Measurements from ENCODE around the gene PLK3.
A peak's percentile ranks its signal among the peaks of the same experiment; 100 is the strongest.
"Not testable (repeated sequence)": the region's sequence is repeated elsewhere in the genome, so short reads cannot be mapped to it uniquely, and the experiment has no call there.

The PLK3 gene

GRCh38 chr1:44812822-44813543 is 12.8 kb downstream of the PLK3 start:
- Mint-ChIP-seq H3K27me3 (no peaks in the 10 kb centered on the region), H3K4me3 (peak overlapping the region; percentile 87 to 95), H3K27ac (peak overlapping the region in 1 of 2 donors; percentile 62), H3K9me3 (no peaks in the 10 kb centered on the region), H3K4me1 (peaks cover 85% of the 10 kb centered on the region)
- no peak for DNase-seq
- ATAC-seq, result no peak

DNA sequence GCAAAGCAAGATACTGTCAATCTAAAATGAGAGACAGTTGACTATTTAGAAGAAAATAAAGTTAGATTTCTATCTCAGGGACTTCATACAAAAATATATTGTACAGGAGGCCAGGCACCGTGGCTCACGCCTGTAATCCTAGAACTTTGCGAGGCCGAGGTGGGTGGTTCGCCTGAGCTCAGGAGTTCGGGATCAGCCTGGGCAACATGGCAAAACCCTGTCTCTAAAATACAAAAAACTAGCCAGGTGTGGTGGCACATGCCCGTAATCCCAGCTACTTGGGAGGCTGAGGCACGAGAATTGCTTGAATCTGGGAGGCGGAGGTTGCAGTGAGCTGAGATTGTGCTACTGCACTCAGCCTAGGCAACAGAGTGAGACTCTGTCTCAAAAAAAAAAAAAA is 15.7 kb downstream of the PLK3 start:
- not testable (repeated sequence) for H3K4me3 Mint-ChIP-seq, H3K9me3 Mint-ChIP-seq, H3K27me3 Mint-ChIP-seq, DNase-seq, ATAC-seq
- Mint-ChIP-seq H3K4me1 (peaks cover 85% of the 10 kb centered on the region), H3K27ac (peak overlapping the region in 1 of 2 donors; percentile 58)

GRCh38 chr1:44817307-44817706 is 17.1 kb downstream of the PLK3 start:
- DNase-seq (no peak), ATAC-seq (no peak)
- Mint-ChIP-seq H3K4me3 (peak overlapping the region in 1 of 2 donors; percentile 42), H3K27me3 (no peaks in the 10 kb centered on the region), H3K4me1 (peaks cover 79% of the 10 kb centered on the region), H3K9me3 (no peaks in the 10 kb centered on the region), H3K27ac (no peak overlapping the region)

- Mint-ChIP-seq H3K27ac (peak overlapping the region in 1 of 2 donors; percentile 61), H3K4me1 (peaks cover 73% of the 10 kb centered on the region)
- ATAC-seq, result no peak
Observed at GRCh38 chr1:44817771-44818495, 17.8 kb downstream of the PLK3 start.

DNA sequence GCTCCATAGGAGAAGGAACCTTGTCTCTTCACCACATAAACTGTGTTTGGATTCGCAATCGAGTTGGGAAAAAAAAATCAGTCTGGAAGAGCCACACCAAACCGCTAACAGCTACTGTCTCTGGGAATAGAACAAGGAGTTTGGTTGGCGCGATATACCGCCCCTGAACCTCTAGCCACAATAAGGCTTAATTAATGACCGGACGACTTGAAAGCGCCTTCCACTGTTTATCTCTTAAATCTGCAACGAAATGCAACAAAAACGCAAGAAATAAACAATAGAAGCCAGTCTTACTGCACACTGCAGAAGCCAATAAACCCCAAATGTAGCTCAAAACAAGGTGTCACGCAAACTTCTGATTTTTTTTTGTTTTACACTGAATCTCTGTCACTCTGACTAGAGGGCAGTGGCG is 19.0 kb downstream of the PLK3 start:
- Mint-ChIP-seq H3K9me3 (no peaks in the 10 kb centered on the region), H3K27ac (peak overlapping the region; percentile 100), H3K4me3 (peak overlapping the region; percentile 93), H3K4me1 (peaks cover 60% of the 10 kb centered on the region), H3K27me3 (no peaks in the 10 kb centered on the region)
- ATAC-seq, result no peak
- DNase-seq, result no peak

More at GRCh38 chr1:44817771-44818495, 17.8 kb downstream of the PLK3 start:
- DNase-seq, result no peak
- H3K4me3 Mint-ChIP-seq, result peak overlapping the region; percentile 42 to 65
- no peaks in the 10 kb centered on the region for H3K9me3 Mint-ChIP-seq
- no peaks in the 10 kb centered on the region for H3K27me3 Mint-ChIP-seq

DNA sequence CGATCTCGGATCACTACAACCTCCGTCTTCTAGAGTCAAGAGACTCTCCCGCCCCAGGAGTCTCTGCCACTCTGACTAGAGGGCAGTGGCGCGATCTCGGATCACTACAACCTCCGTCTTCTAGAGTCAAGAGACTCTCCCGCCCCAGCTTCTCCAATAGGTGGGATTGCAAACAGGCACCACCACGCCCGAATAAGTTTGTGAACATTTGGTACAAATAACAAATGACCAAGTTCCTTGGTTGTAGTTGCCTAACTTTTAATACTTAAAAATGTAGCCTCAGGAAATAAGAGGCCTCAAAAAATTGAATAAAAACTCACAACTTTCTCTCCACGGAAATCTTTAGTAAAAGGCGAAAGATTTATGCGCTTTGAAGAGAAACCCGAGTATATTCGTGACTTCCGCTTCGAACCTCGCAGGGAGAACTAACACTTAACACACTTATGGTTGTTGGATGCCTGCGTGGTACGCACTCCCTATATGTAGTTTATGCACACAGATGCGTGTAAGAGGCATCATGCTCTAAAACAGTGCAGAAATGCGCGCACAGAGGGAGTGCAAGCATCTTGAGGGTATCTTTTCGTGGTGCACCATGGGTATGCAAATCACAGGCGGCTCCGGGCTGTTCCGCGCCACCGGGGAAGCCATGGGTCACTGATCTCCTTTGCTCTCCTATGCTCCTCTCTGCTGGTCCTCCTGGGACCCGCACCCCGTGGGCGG is 19.6 kb downstream of the PLK3 start:
- DNase-seq, result peak; percentile 90 to 91
- Mint-ChIP-seq H3K4me3 (peak overlapping the region; percentile 93), H3K9me3 (no peaks in the 10 kb centered on the region), H3K4me1 (peaks cover 55% of the 10 kb centered on the region), H3K27me3 (no peaks in the 10 kb centered on the region), H3K27ac (peak overlapping the region; percentile 100)
- peak; percentile 92 for ATAC-seq

- ATAC-seq (peak; percentile 36), DNase-seq (no peak)
- H3K27me3 Mint-ChIP-seq, result no peaks in the 10 kb centered on the region
- no peaks in the 10 kb centered on the region for H3K9me3 Mint-ChIP-seq
- H3K4me1 Mint-ChIP-seq, result peaks cover 47% of the 10 kb centered on the region
- H3K4me3 Mint-ChIP-seq, result peak overlapping the region; percentile 93
- H3K27ac Mint-ChIP-seq, result peak overlapping the region; percentile 100
Observed at GRCh38 chr1:44820328-44821239, 20.4 kb downstream of the PLK3 start.

GRCh38 chr1:44821240-44821715 is 21.1 kb downstream of the PLK3 start:
- no peak for ATAC-seq

GRCh38 chr1:44822131-44822701 is 22.0 kb downstream of the PLK3 start:
- no peak for ATAC-seq
- Mint-ChIP-seq H3K27me3 (no peaks in the 10 kb centered on the region), H3K27ac (no peak overlapping the region), H3K9me3 (no peaks in the 10 kb centered on the region), H3K4me1 (peaks cover 45% of the 10 kb centered on the region), H3K4me3 (no peak overlapping the region)
- DNase-seq, result no peak

More at GRCh38 chr1:44821240-44821715, 21.1 kb downstream of the PLK3 start:
- Mint-ChIP-seq H3K4me1 (peaks cover 45% of the 10 kb centered on the region), H3K27me3 (no peaks in the 10 kb centered on the region), H3K4me3 (peak overlapping the region; percentile 93), H3K9me3 (no peaks in the 10 kb centered on the region), H3K27ac (peak overlapping the region in 1 of 2 donors; percentile 91)
- DNase-seq, result no peak

DNA sequence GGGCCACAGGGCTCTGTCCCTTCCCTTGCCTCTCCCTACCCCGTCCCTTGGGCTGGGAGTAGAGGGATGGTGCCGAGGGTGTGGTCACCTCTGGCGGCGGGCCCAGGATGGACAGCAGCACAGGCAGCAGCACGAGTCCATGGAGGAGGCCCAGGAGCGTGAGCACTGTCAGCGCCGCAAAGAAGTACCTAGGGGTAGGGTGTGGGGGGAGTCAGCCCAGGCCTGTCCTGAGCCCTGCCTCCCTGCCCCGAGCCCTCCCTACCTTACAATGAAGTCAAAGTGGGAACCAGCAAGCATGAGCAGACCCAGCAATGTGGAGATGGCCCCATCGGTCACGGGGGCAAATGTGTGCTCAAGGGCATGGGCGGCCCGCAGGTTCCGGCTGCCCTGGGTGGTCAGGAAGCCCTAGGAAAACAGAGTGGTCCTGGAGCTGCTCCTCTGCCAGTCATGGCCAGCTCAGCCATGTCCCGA is 22.8 kb downstream of the PLK3 start:
- DNase-seq, result no peak
- Mint-ChIP-seq H3K4me3 (no peak overlapping the region), H3K4me1 (peaks cover 37% of the 10 kb centered on the region), H3K9me3 (no peaks in the 10 kb centered on the region), H3K27me3 (no peaks in the 10 kb centered on the region), H3K27ac (peak overlapping the region in 1 of 2 donors; percentile 57)
- no peak for ATAC-seq

GRCh38 chr1:44824392-44824791 is 24.2 kb downstream of the PLK3 start:
- not testable (repeated sequence) for H3K27ac Mint-ChIP-seq, DNase-seq, ATAC-seq, H3K4me3 Mint-ChIP-seq, H3K9me3 Mint-ChIP-seq, H3K27me3 Mint-ChIP-seq
- H3K4me1 Mint-ChIP-seq, result peaks cover 23% of the 10 kb centered on the region

DNA sequence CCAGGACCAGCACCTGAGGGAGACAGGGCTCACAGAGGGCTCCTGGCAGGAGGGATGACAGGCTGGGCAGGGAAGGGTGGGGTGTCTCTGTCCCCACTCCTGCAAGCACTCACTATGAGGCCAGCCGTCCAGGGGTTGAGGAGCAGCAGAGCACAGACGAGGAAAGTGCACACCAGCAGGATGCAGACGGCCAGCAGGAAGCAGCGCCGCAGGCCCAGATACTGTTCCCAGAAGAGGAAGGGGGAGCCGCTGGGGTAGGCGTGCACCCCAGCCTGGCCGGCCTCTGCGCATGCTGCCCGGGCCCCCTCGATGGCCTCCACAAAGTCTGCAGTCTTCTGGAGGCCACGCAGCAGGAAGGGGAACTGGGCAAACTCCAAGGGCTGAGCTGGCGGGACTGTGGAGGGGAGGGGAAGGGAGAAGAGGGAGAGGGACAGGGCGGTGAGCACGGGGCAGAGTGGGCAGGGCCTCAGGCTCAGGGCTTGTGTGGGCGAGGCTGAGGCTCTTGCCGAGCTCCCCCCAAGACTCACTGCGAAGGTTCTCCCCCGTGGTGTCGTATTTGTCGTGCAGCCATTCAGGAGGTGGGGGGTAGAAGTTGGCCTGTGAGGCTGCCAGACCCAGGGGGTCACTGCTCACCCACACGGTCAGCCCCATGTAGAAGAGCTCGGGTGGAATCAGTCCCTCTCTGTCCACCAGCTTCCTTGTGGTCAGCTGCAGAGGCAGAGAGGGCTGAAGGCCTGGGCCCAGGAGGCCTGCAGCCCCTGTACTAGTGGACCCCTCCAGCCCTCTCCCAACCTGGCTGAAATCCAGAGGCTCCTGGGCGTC is 26.4 kb downstream of the PLK3 start:
- Mint-ChIP-seq H3K9me3 (no peaks in the 10 kb centered on the region), H3K27ac (peak overlapping the region in 1 of 2 donors; percentile 49), H3K4me3 (no peak overlapping the region), H3K27me3 (no peaks in the 10 kb centered on the region), H3K4me1 (peaks cover 11% of the 10 kb centered on the region)
- no peak for DNase-seq
- no peak for ATAC-seq

DNA sequence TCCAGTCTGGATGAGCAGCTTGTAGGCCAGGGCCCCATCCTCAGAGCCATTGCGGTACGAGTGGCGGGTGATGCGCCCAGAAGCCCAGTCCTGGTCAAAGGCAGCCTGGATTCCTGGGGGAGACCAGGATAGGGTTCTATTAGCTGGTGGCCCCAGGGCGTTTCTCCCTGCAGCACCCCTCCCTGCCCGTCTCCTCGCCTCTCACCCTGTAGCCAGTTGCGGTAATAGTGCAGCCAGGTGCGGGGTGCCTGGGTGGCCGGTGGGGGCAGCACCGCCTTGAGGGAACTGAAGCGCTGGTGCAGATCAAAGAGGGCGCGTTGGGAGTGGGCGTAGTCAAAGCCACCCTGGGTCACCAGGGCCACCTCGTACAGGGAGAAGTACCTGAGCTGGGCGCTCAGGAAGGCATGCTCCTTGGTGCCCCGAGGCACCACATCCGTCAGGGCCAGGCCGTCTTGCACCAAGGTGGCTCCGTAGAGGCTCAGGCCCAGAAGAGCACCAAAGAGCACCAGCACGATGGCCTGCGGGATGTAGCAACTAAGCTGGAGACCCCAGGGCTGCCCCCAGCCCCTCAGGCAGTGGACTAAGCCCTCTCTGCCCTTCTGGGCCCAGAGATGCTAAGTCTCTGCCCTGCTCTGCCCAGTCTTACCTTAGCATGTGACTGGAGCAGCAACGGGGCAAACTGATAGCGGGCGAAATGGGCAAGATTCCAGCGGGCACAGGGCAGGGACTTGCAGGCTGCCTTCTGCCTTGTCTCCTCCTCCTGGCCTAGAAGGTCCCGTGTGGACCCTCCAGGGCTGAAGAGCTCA is 27.2 kb downstream of the PLK3 start:
- peaks cover 14% of the 10 kb centered on the region for H3K4me1 Mint-ChIP-seq
- DNase-seq, result no peak

More for the DNA sequence above, 27.2 kb downstream of the PLK3 start:
- Mint-ChIP-seq H3K27me3 (no peaks in the 10 kb centered on the region), H3K4me3 (no peak overlapping the region), H3K27ac (peak overlapping the region in 1 of 2 donors; percentile 35), H3K9me3 (no peaks in the 10 kb centered on the region)
- ATAC-seq, result peak; percentile 34

Data from stimulated activated naive CD8-positive, alpha-beta T cell treated with anti-CD3 and anti-CD28 coated beads, Interleukin-15, amount 100 ng/mL, for 72 hours (primary cell).